CMK (cell line): ENCODE measurements around the gene ALKBH1.
"Not testable (repeated sequence)": the region's sequence is repeated elsewhere in the genome, so short reads cannot be mapped to it uniquely, and the experiment has no call there.

Source experiments
- DNase-seq: peaks from one replicate; pipeline ENCODE4 v3.0.0-alpha.2; 2010; ENCODE audit warnings: low read depth

Gene ALKBH1, protein sequence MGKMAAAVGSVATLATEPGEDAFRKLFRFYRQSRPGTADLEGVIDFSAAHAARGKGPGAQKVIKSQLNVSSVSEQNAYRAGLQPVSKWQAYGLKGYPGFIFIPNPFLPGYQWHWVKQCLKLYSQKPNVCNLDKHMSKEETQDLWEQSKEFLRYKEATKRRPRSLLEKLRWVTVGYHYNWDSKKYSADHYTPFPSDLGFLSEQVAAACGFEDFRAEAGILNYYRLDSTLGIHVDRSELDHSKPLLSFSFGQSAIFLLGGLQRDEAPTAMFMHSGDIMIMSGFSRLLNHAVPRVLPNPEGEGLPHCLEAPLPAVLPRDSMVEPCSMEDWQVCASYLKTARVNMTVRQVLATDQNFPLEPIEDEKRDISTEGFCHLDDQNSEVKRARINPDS

DNA sequence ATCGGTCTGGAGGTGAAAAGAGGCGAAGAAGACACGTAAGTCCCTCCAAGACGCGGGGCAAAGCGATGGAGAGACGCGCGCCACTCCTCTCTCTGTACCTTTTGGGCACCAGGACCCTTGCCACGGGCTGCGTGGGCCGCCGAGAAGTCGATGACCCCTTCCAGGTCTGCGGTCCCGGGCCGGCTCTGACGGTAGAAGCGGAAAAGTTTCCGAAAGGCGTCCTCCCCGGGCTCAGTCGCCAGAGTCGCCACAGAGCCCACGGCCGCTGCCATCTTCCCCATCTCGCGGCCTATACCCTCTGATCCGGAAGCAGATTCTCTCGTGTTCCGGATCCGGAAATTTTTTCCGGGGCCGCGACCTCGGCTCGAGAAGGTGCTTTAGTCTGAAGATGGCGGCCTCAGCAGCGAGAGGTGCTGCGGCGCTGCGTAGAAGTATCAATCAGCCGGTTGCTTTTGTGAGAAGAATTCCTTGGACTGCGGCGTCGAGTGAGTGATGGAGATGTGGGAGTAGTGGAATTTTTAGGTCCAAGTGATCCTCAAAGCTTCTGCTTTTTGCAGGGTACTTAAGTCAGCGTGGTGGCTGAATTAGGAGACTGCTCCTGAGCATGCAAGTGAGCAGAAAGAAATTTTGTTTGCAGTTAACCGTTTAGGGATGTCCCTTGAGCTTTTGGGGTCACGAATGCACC is at the start of gene ALKBH1, which contains the start of gene SLIRP:
Gene ALKBH1 (minus strand): TSS at position 300 of the 685 bp plus-strand sequence. CDS start 19 bp downstream, at position 281.
Gene SLIRP (plus strand): TSS at position 380 of the 685 bp plus-strand sequence. CDS start 9 bp downstream, at position 389.
- peak; percentile 35 for DNase-seq

DNA sequence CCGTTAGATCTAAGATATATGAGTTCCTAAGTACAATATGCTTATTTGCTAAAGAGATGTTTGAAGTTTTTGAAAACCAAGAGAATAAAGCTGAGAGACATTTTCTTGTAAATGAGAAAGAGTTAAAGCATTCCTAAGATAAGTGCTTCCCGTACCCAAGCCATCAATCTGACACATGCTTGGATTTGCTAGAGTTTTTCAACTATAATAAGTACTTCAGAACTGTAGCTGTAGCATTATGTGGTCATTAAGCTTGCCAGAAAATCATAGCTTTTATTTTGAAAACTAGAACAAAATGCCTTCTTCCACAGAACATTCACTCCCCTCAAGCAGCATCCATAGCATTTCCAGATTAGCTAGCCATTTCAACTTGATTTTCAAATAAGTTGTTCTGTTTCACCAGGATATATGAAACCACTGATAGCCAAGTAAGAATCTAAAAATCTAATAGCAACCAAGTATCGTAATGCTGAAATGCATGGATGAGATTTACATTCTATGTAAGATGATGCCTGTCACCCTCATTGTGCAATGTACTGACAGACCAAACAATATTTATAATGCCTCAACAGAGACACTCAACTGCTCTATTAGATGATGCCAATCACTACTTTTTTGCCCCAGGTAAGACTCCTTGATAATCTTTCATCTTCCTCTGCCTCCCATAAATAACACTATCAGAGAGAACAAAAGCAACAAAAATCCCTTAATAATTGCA is 45.1 kb upstream of the ALKBH1 start:
- no peak for DNase-seq

DNA sequence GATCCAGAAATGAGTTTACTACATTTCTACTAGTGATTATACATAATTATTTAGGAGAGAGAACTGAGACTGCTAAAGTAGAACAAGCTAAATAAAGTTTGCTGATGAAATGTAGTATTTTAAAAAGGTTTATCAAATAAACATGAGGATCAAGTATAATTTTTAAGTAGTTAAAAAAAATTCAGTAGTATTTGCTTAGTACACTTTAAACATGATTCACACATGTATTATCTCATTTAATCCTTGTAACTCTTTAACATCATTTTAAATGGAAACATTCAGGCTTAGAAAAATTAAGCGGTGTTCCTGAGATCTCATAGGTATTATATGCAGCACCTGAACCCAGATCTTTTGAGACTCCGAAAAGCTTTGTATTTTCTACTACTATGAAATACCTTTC is 44.4 kb upstream of the ALKBH1 start:
- no peak for DNase-seq

DNA sequence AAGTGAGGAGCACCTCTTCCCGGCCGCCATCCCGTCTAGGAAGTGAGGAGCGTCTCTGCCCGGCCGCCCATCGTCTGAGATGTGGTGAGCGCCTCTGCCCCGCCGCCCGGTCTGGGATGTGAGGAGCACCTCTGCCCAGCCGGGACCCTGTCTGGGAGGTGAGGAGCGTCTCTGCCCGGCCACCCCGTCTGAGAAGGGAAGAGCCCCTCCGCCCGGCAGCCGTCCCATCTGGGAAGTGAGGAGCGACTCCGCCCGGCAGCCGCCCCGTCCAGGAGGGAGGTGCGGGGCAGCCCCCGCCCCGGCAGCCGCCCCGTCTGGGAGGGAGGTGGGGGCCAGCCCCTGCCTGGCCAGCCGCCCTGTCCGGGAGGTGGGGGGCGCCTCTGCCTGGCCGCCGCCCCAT is 39.6 kb upstream of the ALKBH1 start:
- DNase-seq = not testable (repeated sequence)

DNA sequence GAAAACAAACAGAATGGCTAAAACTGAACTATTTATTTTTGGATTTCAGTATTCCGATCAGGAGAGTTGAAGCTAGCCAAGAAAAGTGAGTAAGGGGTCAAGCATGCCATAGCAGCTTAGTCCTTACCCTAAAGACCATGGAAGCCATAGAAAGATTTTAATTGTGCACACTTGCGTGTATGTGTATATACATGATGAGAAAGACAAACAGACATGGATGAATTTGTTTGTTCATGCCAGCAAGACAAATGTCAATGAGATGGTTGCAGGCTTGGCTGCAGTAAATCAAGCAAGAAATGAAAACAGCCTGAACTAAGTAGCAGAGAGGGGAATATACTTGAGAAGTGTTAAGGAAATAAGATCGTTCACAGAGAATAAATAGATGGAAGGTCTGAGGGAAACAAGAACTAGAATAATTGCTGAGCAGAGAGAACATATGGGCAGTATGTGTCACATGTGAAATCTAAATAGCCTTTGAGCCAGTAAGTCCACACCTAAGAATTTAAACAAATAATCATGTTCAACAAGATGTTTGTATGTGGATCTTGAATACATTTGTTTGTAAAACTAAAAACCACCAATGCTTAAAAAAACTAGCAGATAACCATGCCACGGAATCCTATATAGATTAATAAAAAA is 38.4 kb upstream of the ALKBH1 start:
- no peak for DNase-seq

DNA sequence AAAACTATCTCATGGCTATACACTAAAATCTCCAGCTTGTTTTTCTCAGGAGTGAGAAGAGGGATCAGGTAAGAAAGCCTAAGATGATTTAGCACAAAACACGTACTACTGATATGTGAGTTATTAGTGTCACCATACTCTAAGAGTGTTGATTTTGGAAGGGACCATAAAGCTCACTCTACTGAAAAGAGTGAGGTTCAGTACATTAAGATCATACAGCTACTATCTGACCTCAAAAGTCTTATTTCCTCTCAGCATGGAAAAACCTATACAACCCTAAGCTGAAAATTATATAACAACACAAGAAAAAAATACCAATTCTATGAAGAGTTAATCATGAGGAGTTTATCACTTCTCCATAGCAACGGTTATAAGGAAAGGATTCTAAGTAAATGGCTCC is 33.6 kb upstream of the ALKBH1 start:
- no peak for DNase-seq

DNA sequence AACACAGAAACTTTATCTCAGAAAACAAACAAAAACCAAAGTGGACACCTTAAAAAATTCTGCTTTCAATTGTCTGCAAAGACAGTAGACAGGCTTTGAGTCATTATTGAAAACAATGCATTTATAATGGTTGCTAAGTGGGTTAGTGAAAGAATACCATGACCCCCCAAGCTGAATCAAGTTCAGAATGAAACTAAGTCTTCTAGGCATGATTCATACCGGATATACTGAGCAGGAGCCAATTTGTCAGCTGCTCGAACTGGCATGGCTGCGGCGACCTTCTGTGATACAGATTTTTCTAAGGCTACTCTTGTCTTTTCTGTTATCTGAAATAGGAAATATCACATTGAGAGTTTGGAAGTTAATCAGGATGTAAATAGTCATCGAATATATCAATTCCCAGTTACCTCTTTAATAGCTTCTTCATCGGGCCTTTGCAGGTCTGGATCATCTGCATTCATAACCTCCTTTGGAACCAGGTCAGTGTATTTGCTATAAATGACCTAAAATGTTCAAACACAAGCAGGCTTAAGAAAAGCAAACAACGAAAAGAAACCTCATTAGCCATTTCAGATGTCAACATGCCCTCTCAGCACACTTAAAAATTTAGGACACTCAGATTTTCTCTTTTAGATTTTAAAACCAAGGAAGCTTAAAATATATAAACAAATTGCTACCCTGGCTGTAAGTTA is 30.9 kb upstream of the ALKBH1 start:
- DNase-seq = no peak

DNA sequence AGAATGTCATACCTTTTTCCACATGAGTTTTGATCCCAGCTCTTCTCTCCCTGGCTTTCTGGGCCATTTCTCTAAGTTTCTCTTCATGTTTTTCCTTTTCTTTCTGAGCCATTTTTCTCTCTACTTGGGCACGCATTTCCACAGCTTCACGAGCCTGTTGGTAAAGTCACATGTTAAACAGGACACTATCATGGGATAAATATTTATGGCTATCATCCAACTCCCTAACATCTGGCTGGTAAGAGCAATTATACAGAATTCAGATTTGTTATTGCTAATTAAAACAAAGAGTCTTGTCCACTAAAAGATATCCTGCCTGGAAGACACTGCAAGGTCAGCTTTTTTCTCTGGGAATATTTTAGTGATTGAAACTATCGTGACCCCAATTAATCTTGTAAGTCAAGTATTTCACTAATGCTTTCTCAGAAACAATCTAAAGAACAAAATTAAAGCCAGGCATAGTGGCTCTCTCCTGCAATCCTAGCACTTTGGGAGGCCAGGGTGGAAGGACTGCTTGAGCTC is 23.2 kb upstream of the ALKBH1 start:
- DNase-seq = no peak

DNA sequence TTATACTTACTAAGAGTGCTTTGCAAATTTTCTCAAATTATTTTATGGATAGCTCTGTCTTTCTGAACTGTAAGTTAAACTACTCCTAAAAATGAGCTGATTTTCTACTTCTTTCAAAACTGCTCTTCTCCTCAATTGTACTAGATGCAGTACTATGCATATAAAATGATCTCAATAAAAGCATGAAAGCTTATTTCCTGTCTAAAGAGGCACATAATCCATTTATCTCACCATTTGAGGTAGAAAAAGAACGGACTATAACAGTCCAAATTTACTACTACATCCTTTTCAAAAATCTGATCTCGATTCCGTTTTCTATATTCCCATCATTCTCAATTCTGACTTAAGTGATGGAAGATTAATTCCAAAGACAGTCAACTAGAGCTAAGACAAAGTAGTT is 14.5 kb upstream of the ALKBH1 start:
- DNase-seq = no peak

DNA sequence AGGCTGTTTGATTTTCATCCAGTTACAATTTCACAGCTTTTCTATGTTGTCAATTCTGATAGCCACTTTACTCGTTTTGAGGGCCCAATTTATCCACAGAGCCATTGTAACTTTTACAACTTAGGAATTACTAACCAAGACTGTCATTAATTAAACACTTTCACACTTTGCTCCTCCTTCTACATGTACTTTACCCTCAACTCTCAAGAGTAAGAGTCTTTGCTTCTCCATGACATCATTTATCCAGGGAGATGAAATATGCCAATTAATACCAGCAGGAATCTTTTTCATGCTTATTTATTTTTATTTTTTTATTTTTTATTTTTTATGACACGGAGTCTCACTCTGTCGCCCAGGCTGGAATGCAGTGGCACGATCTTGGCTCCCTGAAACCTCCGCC is 13.6 kb upstream of the ALKBH1 start:
- DNase-seq = no peak

DNA sequence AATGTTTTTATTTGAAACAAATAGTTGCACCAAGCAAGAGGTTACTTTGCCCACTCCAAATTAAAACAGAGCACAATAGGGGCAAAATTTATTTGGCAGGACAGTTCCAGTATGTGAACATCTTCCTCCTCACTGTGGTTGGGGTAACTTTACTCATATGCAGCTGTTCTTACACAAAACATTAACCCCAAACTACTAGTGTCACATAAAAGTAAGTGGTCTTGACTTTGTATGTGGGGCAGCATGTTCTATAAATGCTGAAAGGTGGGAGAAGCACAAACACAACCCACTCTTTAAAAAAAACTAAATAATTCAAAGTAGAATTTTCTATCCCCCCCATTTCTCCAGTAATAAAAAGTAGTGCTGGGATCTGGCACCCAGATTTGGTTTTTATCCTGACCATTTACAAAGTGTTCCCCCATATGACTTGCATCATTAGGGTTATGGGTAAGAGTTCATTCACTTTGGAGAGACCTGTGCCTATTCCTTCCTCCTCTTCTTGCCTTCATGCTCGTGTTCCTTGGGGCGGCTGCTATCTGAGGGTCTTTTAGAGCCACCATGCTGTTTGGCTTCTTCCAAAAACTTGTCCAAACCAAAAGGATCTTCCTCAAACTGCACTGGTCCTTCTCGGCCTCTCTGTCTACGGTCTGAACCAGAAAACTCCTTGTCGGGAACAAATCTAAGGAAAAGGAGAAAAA is 9.9 kb upstream of the ALKBH1 start:
- DNase-seq = no peak

DNA sequence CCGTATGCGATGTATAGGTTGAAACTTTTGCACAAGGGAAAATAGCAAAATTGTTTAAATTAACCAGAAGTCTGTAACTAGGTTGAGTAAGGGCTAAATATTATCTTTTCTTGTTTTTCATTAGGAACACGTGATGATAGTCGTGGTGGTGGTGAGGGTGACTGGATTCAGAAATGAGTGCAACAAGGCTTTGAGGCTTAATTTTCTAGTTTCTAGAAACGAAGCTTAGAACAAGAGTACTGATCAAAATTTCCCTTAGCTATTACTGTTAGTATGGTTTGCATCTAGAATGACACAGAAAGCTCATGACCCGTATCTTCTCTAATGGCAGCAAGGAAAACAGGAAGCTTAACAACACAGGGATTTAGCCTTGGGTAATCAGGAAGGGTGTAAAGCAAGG is 7.1 kb upstream of the ALKBH1 start:
- DNase-seq = no peak

DNA sequence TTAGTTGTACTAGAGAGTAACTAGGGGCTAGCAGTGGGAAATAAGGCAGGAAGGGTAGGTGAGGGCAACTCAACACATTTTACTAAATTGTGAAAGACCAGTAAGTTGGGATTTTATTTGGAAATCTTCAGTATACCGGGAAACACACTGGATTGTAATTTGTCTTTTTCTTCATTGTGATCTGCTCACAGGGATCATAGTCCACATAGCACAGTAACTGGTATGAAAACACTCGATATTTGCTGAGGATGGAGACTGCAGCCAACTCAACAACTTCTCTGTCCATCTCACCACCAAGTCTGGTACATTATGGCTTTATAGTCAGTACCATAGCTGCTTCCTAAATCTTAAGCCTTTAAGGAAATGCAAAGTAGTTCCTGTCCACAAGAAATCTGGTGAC is 2.5 kb upstream of the ALKBH1 start:
- DNase-seq = no peak

DNA sequence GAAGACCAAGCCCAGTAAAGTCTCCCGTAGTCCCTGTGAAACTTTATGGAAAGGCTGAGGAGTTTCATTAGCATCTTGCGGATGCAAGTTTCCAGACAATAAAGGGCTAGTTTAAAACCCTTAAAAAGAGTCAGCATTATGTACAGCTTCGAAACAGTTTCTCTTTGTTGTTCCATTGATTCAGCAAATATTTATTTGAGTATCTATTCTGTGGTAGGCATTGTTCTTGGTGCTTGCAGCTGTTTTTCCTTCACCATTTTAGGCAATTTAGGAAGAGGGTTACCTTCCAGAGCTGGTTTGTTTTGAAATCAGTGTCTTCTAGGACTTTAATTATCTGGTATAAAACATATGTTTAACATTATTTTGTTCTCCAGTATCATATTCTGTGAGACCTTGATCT is 1.6 kb upstream of the ALKBH1 start:
- no peak for DNase-seq

DNA sequence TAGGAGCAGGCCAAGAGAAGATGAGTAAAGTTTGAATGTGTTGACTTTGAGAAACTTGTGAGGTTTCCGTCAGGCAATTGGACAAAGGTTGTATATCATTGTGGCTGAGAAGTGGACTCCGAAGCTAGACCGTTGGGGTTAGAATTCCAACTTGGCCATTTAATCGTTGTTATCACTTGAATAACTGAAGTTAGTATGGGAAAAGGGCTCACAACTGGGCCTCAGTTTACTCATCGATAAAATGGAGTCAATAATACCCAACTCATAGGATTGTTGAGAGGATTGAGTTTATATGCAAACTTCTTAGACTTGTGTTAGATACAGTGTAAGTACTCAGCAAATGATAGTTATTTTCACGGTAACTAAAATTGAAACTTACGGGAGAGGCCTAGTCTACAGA is 926 bp upstream of the ALKBH1 start:
- no peak for DNase-seq

DNA sequence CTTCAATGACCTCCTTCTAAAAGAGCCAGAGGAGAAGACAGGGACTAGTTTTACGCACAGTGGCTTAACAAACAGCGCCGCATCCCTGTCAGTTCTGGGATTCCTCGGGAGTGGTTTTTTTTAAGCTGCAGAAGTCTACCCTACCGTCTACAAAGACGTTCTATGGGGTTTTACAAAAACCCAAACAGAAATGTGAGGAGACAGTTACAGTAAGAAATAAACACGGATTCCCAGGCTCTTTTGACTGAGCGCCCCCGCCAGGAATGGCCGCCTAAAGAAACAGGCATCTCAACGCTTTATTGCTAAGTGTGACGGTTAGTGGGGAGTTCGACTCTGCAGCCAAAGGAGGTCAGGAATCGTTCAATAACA is 484 bp downstream of the ALKBH1 start:
- peak; percentile 25 for DNase-seq

DNA sequence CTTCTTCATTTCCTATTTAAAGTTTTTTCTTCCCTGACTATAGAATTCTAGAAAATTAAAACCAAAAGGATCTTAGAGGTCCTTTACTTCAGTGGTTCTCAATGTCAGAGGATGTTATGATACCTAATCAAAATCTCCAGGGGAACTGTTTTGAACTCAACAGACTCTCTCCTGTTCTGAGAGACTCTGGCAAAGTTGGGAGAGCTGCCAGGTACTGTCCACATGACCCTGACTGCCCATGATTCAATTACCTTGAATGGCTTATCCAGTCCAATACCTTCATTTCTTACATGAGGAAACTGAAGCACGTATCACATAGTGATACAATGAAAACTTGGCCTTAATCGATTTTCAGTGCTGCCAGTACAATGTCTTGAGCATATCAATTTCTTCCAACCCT is 16.6 kb downstream of the ALKBH1 start:
- no peak for DNase-seq

DNA sequence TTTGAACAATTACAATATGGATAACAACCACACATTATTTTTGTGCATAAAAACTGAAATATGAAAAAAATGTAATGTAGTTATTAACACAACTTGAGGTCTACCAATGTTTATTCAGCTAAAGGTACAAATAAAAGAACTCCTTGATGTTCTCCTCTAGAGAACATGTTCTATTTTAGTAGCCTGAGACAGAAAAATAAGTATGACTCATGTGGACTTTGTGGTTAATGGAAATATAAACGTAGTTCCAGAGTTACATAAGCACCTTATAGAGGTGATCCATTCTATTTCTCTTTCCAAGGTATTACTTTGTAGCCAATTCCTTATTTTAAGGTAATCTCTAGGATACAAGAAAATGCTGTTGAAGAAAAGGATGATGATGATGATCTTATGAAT is 25.7 kb downstream of the ALKBH1 start:
- DNase-seq = no peak

DNA sequence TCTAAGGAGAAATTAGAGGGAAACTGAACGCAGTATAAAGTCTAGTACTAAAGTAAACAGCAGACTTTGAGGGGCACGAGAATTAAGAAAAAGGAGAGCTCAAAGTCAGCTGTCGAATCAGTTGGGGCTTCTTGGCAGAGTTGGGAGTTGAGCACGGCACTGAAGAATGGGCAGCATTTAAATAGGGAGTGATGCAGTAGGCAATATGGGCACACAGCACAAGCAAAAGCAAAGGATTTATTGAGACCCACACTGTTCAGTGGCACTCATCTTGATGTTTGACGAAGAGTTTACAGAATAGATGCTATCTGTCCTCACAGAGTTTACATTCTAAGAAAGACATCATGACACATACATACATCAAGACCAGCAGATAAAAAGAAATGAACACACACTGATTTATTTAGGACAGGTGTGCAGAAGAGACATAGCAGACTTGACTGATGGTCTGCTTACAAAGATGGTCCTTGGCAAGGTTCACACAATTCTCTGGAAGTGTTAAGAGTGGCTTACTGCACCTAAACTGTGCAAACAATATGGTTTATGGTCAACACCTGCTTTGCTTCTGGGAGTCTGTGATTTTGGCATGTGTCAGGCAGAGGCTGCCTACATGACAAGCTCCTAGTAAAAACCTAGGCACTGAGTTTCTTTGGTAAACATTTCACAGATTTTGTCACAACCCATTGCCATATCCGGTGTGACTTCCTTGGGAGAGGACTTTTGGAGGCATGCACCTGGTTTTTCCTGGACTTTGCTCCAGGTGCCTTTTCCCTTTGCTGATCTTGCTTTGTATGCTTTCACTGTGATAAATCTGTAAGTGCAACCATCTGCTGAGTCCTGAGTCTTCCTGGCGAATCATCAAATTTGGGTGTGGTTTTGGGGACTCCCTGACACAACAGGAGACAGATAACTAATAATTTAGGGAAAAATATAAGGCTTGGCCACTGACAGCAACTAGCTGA is 26.3 kb downstream of the ALKBH1 start:
- no peak for DNase-seq

DNA sequence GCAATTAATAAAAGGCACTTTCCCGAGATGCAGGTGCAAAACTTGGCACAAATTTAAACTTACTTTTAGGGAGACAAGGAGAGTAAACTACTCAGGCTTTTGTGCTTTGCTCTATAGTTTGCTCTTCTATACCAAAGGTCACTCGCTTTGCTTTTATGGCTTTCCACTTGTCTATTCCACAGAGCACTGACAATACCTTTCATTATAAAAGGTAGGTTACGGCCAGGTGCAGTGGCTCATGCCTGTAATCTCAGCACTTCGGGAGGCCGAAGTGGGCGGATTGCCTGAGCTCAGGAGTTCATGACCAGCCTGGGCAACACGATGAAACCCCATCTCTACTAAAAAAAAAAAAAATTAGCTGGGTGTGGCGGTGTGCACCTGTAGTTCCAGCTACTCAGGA is 32.9 kb downstream of the ALKBH1 start:
- DNase-seq = no peak
